Uterus (tissue), 4 donors: ENCODE measurements around the gene ERP27. TPM values are rescaled to one million over a fixed set of nuclear protein-coding genes. Genes with fewer than 3 reads are reported as not detected.

Experiments
- DNase-seq, 2 donors: peaks; one replicate each; pipeline ENCODE4 v3.0.0-alpha.2; 2019 to 2020
- H3K27ac ChIP-seq, 2 donors: fragments of 200-600 bp; sonication (generic); 1 replicate in 1 of 2; 2 replicates in 1 of 2; pipeline ENCODE4 v1.5.1; 2016 to 2018
- H3K27me3 ChIP-seq, 2 donors: fragments of 200-600 bp; sonication (generic); one replicate each; pipeline ENCODE4 v1.5.1; 2018 to 2019; ENCODE audit warnings: control low read depth in 1 of 2
- H3K36me3 ChIP-seq, 2 donors: fragments of 200-600 bp; sonication (generic); one replicate each; pipeline ENCODE4 v1.5.1; 2019; ENCODE audit warnings: control low read depth in 1 of 2
- H3K4me1 ChIP-seq, 2 donors: fragments of 200-600 bp; sonication (generic); one replicate each; pipeline ENCODE4 v1.5.1; 2018 to 2019; ENCODE audit warnings: control low read depth in 1 of 2
- H3K4me3 ChIP-seq, 2 donors: fragments of 200-600 bp; sonication (generic); 1 replicate in 1 of 2; 2 replicates in 1 of 2; pipeline ENCODE4 v1.5.1; 2018 to 2019; ENCODE audit warnings: mild to moderate bottlenecking in 1 of 2
- H3K9me3 ChIP-seq, 2 donors: fragments of 200-600 bp; sonication (generic); one replicate each; pipeline ENCODE4 v1.5.1; 2019; ENCODE audit warnings: control low read depth in 1 of 2
- CTCF ChIP-seq, 4 experiments: fragments of 200-600 bp in 2 of 4; fragments of 450-650 bp in 2 of 4; sonication (generic) in 2 of 4; IDR thresholded peaks; one replicate each; pipeline ENCODE4 v1.5.1; 2016 to 2019; ENCODE audit warnings: antibody characterized with exemption in 4 of 4, mild to moderate bottlenecking in 2 of 4, moderate library complexity in 1 of 4
- POLR2A ChIP-seq, 2 donors: fragments of 450-650 bp; IDR thresholded peaks; one replicate each; pipeline ENCODE4 v1.6.1; 2016; ENCODE audit warnings: antibody characterized with exemption in 2 of 2, mild to moderate bottlenecking in 1 of 2, moderate library complexity in 1 of 2
- intact Hi-C: fragments of 100-400 bp; cut with DNase I; formaldehyde crosslinking; loops from one replicate; pipeline ENCODE4 v1.15.1; 2023; ENCODE audit warnings: low total_unique reads
- total RNA-seq, 4 donors: library from RNA; depleted of rRNA in 3 of 4; stranded (reverse); fragments of >200 nt in 3 of 4; gene quantifications; one replicate each; pipeline versions ENCODE4 v1.1.0 to v1.2.4, GENCODE V29; 2014 to 2023
- donor health status: DM: yes; HTN: yes; CAD: no.

ERP27 gene
- total RNA-seq, 4 donors from 2014 or later, result 0.61 to 2.6 (median 1.5) TPM; not detected in 1

- intact Hi-C loops, result no loop called here
- Histone ChIP-seq H3K36me3 (no peaks in the 10 kb centered on the region), H3K27ac (peak overlapping the region in 1 of 2 donors; percentile 42), H3K9me3 (no peaks in the 10 kb centered on the region), H3K4me1 (no peaks in the 10 kb centered on the region), H3K27me3 (no peaks in the 10 kb centered on the region), H3K4me3 (no peak overlapping the region)
- DNase-seq, result no peak
- TF ChIP-seq CTCF (IDR thresholded peaks at IDR 0.05) (no peak), POLR2A (IDR thresholded peaks at IDR 0.05) (no peak)
Measured at GRCh38 chr12:14928931-14929330, 9.4 kb downstream of the ERP27 start.

GRCh38 chr12:14927267-14927666, 11.1 kb downstream of the ERP27 start:
- H3K36me3 ChIP-seq, result no peaks in the 10 kb centered on the region
- DNase-seq, result no peak
- TF ChIP-seq POLR2A (IDR thresholded peaks at IDR 0.05) (no peak), CTCF (IDR thresholded peaks at IDR 0.05) (no peak)
- intact Hi-C loops, result no loop called here
- H3K27me3 ChIP-seq, result no peaks in the 10 kb centered on the region
- H3K9me3 ChIP-seq, result no peaks in the 10 kb centered on the region
- H3K27ac ChIP-seq, result no peak overlapping the region
- H3K4me1 ChIP-seq, result no peaks in the 10 kb centered on the region
- H3K4me3 ChIP-seq, result no peak overlapping the region

GRCh38 chr12:14924541-14924940, 13.8 kb downstream of the ERP27 start:
- intact Hi-C loops, result no loop called here
- no peak for DNase-seq
- Histone ChIP-seq H3K27me3 (no peaks in the 10 kb centered on the region), H3K36me3 (no peaks in the 10 kb centered on the region), H3K27ac (no peak overlapping the region), H3K9me3 (no peaks in the 10 kb centered on the region), H3K4me1 (no peaks in the 10 kb centered on the region), H3K4me3 (no peak overlapping the region)
- TF ChIP-seq POLR2A (IDR thresholded peaks at IDR 0.05) (no peak), CTCF (IDR thresholded peaks at IDR 0.05) (no peak)

- Histone ChIP-seq H3K9me3 (no peaks in the 10 kb centered on the region), H3K27ac (no peak overlapping the region), H3K4me3 (no peak overlapping the region), H3K36me3 (no peaks in the 10 kb centered on the region), H3K27me3 (no peaks in the 10 kb centered on the region), H3K4me1 (no peaks in the 10 kb centered on the region)
- TF ChIP-seq CTCF (IDR thresholded peaks at IDR 0.05) (no peak), POLR2A (IDR thresholded peaks at IDR 0.05) (no peak)
- intact Hi-C loops, result no loop called here
- no peak for DNase-seq
Measured at GRCh38 chr12:14923944-14924343, 14.4 kb downstream of the ERP27 start.

GRCh38 chr12:14921218-14921617, 17.1 kb downstream of the ERP27 start:
- TF ChIP-seq CTCF (IDR thresholded peaks at IDR 0.05), result no peak
- no peak for TF ChIP-seq POLR2A (IDR thresholded peaks at IDR 0.05)
- H3K9me3 ChIP-seq, result no peaks in the 10 kb centered on the region
- intact Hi-C loops, result no loop called here
- no peak overlapping the region for H3K4me3 ChIP-seq
- DNase-seq, result no peak
- H3K27ac ChIP-seq, result no peak overlapping the region
- H3K27me3 ChIP-seq, result no peaks in the 10 kb centered on the region
- H3K4me1 ChIP-seq, result no peaks in the 10 kb centered on the region
- no peaks in the 10 kb centered on the region for H3K36me3 ChIP-seq
